Measurements from ENCODE around the gene CFAP100. TPM values are rescaled to one million over a fixed set of nuclear protein-coding genes. Genes with fewer than 3 reads are reported as not detected.

Gene CFAP100
- total and polyA plus RNA-seq, 2 of the 4 experiments (the other 2 are of a cell fraction), result not detected

- ATAC-seq (ENCODE audit: low read depth) (no peak), DNase-seq (no peak)
- no peak overlapping the region for H4K5ac ChIP-seq (ENCODE audit: low read depth, low read length)
- H2BK15ac ChIP-seq (ENCODE audit: low read depth, low read length), result no peak overlapping the region
- no peak overlapping the region for H2AK9ac ChIP-seq (replicated peaks; ENCODE audit: low read depth, low read length, poor library complexity)
- dilution Hi-C loops (cut with HindIII; ENCODE audit: low sequenced_read_pairs, unreplicated experiment), result no loop called here
- no peak overlapping the region for H4K91ac ChIP-seq (ENCODE audit: insufficient read depth, low read depth, low read length)
- H2BK20ac ChIP-seq (ENCODE audit: low read depth, low read length), result no peak overlapping the region
- no peak overlapping the region for H2AK5ac ChIP-seq (ENCODE audit: low read depth, low read length)
- no peaks in the 10 kb centered on the region for H3K4me1 ChIP-seq (ENCODE audit: control insufficient read depth, insufficient read depth, low read length)
- H3K14ac ChIP-seq (replicated peaks; ENCODE audit: low read depth, low read length), result no peak overlapping the region
- BruUV-seq (replicated peaks), result no TSS peak
- peaks cover 14% of the 10 kb centered on the region for H4K20me1 ChIP-seq (ENCODE audit: insufficient read depth, low read length)
- H3K23ac ChIP-seq (ENCODE audit: low read depth, low read length), result no peak overlapping the region
- H3K9me1 ChIP-seq (ENCODE audit: insufficient read depth, low read length), result 0 out of 2 replicates have a peak, but pooled peaks cover 3% of the 10 kb centered on the region
- H3K36me3 ChIP-seq (ENCODE audit: control insufficient read depth, insufficient read depth, low read length), result peaks cover 32% of the 10 kb centered on the region
- no peak overlapping the region for H3K27ac ChIP-seq (ENCODE audit: insufficient read depth, low read length)
- POLR2A ChIA-PET (ENCODE audit: unreplicated experiment), result no interaction called here
- TF ChIP-seq MAFK (IDR thresholded peaks at IDR 0.05; ENCODE audit: low read depth, low read length) (no peak), MXI1 (IDR thresholded peaks at IDR 0.05; ENCODE audit: borderline replicate concordance, low read depth, low read length) (no peak), RCOR1 (IDR thresholded peaks at IDR 0.05; ENCODE audit: insufficient replicate concordance, low read length) (no peak), NFE2L2 (IDR thresholded peaks at IDR 0.05; ENCODE audit: low read depth, low read length) (no peak), SMC3 (IDR thresholded peaks at IDR 0.05; ENCODE audit: low read depth, low read length) (no peak), CEBPB (IDR thresholded peaks at IDR 0.05; ENCODE audit: low read depth, low read length) (no peak), RFX5 (IDR thresholded peaks at IDR 0.05; ENCODE audit: low read depth, low read length) (no peak), MAZ (IDR thresholded peaks at IDR 0.05; ENCODE audit: borderline replicate concordance, low read depth, low read length) (no peak), ELK1 (IDR thresholded peaks at IDR 0.05; ENCODE audit: borderline replicate concordance, low read depth, low read length) (no peak), BHLHE40 (IDR thresholded peaks at IDR 0.05; ENCODE audit: low read depth, low read length) (no peak), POLR2A (IDR thresholded peaks at IDR 0.05; ENCODE audit: low read depth, low read length) (no peak), FOS (IDR thresholded peaks at IDR 0.05; ENCODE audit: low read depth, low read length) (no peak), CHD1 (IDR thresholded peaks at IDR 0.05; ENCODE audit: low read depth, low read length) (no peak)
- TF ChIP-seq, protein P1, sequence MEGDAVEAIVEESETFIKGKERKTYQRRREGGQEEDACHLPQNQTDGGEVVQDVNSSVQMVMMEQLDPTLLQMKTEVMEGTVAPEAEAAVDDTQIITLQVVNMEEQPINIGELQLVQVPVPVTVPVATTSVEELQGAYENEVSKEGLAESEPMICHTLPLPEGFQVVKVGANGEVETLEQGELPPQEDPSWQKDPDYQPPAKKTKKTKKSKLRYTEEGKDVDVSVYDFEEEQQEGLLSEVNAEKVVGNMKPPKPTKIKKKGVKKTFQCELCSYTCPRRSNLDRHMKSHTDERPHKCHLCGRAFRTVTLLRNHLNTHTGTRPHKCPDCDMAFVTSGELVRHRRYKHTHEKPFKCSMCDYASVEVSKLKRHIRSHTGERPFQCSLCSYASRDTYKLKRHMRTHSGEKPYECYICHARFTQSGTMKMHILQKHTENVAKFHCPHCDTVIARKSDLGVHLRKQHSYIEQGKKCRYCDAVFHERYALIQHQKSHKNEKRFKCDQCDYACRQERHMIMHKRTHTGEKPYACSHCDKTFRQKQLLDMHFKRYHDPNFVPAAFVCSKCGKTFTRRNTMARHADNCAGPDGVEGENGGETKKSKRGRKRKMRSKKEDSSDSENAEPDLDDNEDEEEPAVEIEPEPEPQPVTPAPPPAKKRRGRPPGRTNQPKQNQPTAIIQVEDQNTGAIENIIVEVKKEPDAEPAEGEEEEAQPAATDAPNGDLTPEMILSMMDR (conservative IDR thresholded peaks at IDR 0.05; ENCODE audit: low read depth, low read length), result no peak
- TF ChIP-seq, protein P2, sequence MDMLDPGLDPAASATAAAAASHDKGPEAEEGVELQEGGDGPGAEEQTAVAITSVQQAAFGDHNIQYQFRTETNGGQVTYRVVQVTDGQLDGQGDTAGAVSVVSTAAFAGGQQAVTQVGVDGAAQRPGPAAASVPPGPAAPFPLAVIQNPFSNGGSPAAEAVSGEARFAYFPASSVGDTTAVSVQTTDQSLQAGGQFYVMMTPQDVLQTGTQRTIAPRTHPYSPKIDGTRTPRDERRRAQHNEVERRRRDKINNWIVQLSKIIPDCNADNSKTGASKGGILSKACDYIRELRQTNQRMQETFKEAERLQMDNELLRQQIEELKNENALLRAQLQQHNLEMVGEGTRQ (IDR thresholded peaks at IDR 0.05; ENCODE audit: low read depth, low read length), result no peak
- H3K79me1 ChIP-seq (ENCODE audit: low read depth in 1 of 2, low read length in 2 of 2), result peaks cover 8 to 23% of the 10 kb centered on the region in 2 experiments
- H2BK5ac ChIP-seq (ENCODE audit: low read depth, low read length, poor library complexity, severe bottlenecking), result no peak overlapping the region
- H3K9ac ChIP-seq (ENCODE audit: low read depth, low read length), result no peak overlapping the region
- no peaks in the 10 kb centered on the region for H3K9me3 ChIP-seq (ENCODE audit: control insufficient read depth, insufficient read depth, low read length)
- no peak overlapping the region for H3K4me3 ChIP-seq (ENCODE audit: insufficient read depth, low read depth, low read length)
- H3K4ac ChIP-seq (ENCODE audit: low read depth, low read length), result no peak overlapping the region
- CTCF ChIA-PET, result no interaction called here
- no peak overlapping the region for H4K8ac ChIP-seq (ENCODE audit: low read depth in 2 of 2, low read length in 2 of 2)
- no peak overlapping the region for H2BK120ac ChIP-seq (ENCODE audit: low read depth, low read length)
- WGBS, 2 experiments (ENCODE audit: extremely low coverage in 2 of 2, insufficient read length in 1 of 2), result 92% methylated on average over 4 of the region's 6 CpGs; no CpG with 5 or more reads in 1 of the 2 experiments
- no peak overlapping the region for H2AFZ ChIP-seq (replicated peaks; ENCODE audit: low read length, poor library complexity)
- intact Hi-C loops (cut with micrococcal nuclease), result no loop called here
- H3K27me3 ChIP-seq (ENCODE audit: control insufficient read depth, insufficient read depth, low read length), result no peaks in the 10 kb centered on the region
- no peak overlapping the region for H3K56ac ChIP-seq (ENCODE audit: extremely low read depth, insufficient read depth, low read length)
- no peak overlapping the region for H3K4me2 ChIP-seq (ENCODE audit: low read depth, low read length)
- no peak overlapping the region for H3K18ac ChIP-seq (ENCODE audit: low read depth, low read length)
- in situ Hi-C loops (cut with MboI; ENCODE audit: low sequenced_read_pairs), result no loop called here
These were observed 59.9 kb downstream of the CFAP100 start for GRCh38 chr3:126454437-126455198.
